ENCODE results near the gene CA7. TPM values are rescaled to one million over a fixed set of nuclear protein-coding genes. Genes with fewer than 3 reads are reported as not detected.

CA7 gene
- total and polyA plus RNA-seq, 4 donors, result not detected

DNA sequence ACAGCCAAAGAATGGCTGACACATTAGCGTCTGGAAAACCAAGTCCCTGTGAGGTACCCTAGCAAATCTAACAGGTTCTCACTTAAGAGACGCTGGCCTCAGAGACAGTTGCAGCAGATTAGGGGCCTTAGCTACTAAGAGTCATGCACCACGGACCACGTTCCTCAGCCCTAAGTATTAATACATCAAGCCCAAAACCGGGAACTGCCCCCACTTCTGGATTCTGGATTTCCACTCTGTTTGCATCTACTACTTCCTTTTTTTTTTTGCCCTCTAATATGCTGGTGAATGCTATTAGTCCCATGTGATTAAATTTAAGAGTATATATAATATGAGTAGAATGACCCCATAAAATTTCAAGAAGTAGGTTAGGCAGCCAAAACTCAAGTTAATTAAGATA lies 42.1 kb upstream of the CA7 start:
- Histone ChIP-seq H3K4me3 (ENCODE audit: low read depth in 1 of 3, low read length in 3 of 3) (no peak overlapping the region), H3K27ac (ENCODE audit: low read depth in 1 of 2, low read length in 2 of 2) (no peak overlapping the region), H3K4me1 (ENCODE audit: control insufficient read depth in 4 of 4, insufficient read depth in 4 of 4, low read length in 3 of 4) (no peaks in the 10 kb centered on the region), H3K27me3 (ENCODE audit: control insufficient read depth in 4 of 4, insufficient read depth in 4 of 4, low read length in 3 of 4) (no peaks in the 10 kb centered on the region), H3K9me3 (ENCODE audit: control insufficient read depth in 4 of 4, low read length in 3 of 4) (no peaks in the 10 kb centered on the region), H3K9ac (ENCODE audit: low read depth in 1 of 2, low read length in 2 of 2) (no peak overlapping the region), H3K36me3 (ENCODE audit: control insufficient read depth in 4 of 4, insufficient read depth in 3 of 4, low read depth in 1 of 4, low read length in 3 of 4) (peaks cover 3 to 40% (median 24%) of the 10 kb centered on the region in 4 donors)
- DNase-seq (ENCODE audit: low spot score), result no peak
- TF ChIP-seq HNF4G (IDR thresholded peaks at IDR 0.05), result no peak
- TF ChIP-seq RAD21 (IDR thresholded peaks at IDR 0.05), result no peak
- no peak for TF ChIP-seq EGR1 (IDR thresholded peaks at IDR 0.05; ENCODE audit: low read depth in 2 of 2)
- TF ChIP-seq GABPA (IDR thresholded peaks at IDR 0.05 in 1 of 2, conservative IDR thresholded peaks at IDR 0.05 in 1 of 2), result no peak
- no peak for TF ChIP-seq YY1 (IDR thresholded peaks at IDR 0.05)
- TF ChIP-seq TAF1 (conservative IDR thresholded peaks at IDR 0.05), result no peak
- no peak for TF ChIP-seq NR2F2 (IDR thresholded peaks at IDR 0.05)
- TF ChIP-seq FOXA1 (IDR thresholded peaks at IDR 0.05), result no peak
- TF ChIP-seq, protein P1, sequence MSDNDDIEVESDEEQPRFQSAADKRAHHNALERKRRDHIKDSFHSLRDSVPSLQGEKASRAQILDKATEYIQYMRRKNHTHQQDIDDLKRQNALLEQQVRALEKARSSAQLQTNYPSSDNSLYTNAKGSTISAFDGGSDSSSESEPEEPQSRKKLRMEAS (IDR thresholded peaks at IDR 0.05), result no peak
- TF ChIP-seq, protein P2, sequence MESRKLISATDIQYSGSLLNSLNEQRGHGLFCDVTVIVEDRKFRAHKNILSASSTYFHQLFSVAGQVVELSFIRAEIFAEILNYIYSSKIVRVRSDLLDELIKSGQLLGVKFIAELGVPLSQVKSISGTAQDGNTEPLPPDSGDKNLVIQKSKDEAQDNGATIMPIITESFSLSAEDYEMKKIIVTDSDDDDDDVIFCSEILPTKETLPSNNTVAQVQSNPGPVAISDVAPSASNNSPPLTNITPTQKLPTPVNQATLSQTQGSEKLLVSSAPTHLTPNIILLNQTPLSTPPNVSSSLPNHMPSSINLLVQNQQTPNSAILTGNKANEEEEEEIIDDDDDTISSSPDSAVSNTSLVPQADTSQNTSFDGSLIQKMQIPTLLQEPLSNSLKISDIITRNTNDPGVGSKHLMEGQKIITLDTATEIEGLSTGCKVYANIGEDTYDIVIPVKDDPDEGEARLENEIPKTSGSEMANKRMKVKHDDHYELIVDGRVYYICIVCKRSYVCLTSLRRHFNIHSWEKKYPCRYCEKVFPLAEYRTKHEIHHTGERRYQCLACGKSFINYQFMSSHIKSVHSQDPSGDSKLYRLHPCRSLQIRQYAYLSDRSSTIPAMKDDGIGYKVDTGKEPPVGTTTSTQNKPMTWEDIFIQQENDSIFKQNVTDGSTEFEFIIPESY (IDR thresholded peaks at IDR 0.05), result no peak
- WGBS, result 90% methylated on average over 5 of the region's 5 CpGs

DNA sequence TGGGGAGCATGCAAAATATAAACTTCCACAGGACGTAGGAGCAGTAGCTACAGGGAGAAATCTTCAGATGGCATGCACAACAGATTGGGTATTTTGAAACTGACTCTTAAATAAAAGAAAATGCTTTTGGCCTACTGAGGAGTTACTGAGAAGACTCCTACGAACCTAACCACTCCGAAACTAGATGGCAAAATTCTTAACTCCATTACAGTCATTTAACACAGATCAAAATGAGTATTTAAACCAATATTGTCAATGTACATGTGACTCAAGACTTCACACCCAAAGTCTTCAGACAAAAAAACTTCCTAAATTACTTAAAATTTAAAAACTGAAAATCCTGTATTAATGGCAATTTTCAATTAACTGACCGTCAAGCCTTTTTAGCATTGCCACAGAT lies 34.4 kb upstream of the CA7 start:
- Histone ChIP-seq H3K27ac (ENCODE audit: low read depth in 1 of 2, low read length in 2 of 2) (no peak overlapping the region), H3K4me3 (ENCODE audit: low read depth in 1 of 3, low read length in 3 of 3) (no peak overlapping the region), H3K9me3 (ENCODE audit: control insufficient read depth in 4 of 4, low read length in 3 of 4) (no peaks in the 10 kb centered on the region), H3K27me3 (ENCODE audit: control insufficient read depth in 4 of 4, insufficient read depth in 4 of 4, low read length in 3 of 4) (no peaks in the 10 kb centered on the region), H3K36me3 (ENCODE audit: control insufficient read depth in 4 of 4, insufficient read depth in 3 of 4, low read depth in 1 of 4, low read length in 3 of 4) (peaks cover under 1 to 57% (median 41%) of the 10 kb centered on the region in 4 donors), H3K9ac (ENCODE audit: low read depth in 1 of 2, low read length in 2 of 2) (no peak overlapping the region), H3K4me1 (ENCODE audit: control insufficient read depth in 4 of 4, insufficient read depth in 4 of 4, low read length in 3 of 4) (no peaks in the 10 kb centered on the region)
- no peak for TF ChIP-seq RXRA (IDR thresholded peaks at IDR 0.05)
- TF ChIP-seq SP1 (IDR thresholded peaks at IDR 0.05), result no peak
- no peak for TF ChIP-seq HNF4G (IDR thresholded peaks at IDR 0.05)
- TF ChIP-seq HNF4A (conservative IDR thresholded peaks at IDR 0.05), result no peak
- no peak for TF ChIP-seq FOXA2 (IDR thresholded peaks at IDR 0.05)
- WGBS, result 96% methylated on average over 4 of the region's 4 CpGs
- DNase-seq (ENCODE audit: low spot score), result no peak

DNA sequence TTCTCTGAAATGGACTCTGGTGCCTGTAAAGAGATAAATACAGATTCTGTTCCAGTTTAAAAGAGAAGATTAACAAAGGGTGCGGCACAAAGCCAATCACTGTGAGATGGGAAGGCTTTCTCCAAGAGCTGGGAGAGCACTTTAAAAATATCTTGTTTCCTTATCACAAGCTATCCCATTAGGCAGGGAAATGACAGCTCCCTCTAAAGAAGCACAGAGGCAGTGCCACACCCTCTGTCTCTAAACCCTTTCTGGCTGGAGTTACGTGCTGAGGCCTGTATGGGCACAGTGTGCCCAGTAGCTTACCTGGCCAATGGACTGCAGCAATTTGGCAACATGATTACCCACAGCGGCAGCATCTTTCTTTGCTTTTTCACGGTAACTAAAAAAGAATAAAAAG lies 33.8 kb upstream of the CA7 start:
- Histone ChIP-seq H3K9me3 (ENCODE audit: control insufficient read depth in 4 of 4, low read length in 3 of 4) (no peaks in the 10 kb centered on the region), H3K27me3 (ENCODE audit: control insufficient read depth in 4 of 4, insufficient read depth in 4 of 4, low read length in 3 of 4) (no peaks in the 10 kb centered on the region), H3K9ac (ENCODE audit: low read depth in 1 of 2, low read length in 2 of 2) (no peak overlapping the region), H3K36me3 (ENCODE audit: control insufficient read depth in 4 of 4, insufficient read depth in 3 of 4, low read depth in 1 of 4, low read length in 3 of 4) (peaks cover 0 to 51% (median 37%) of the 10 kb centered on the region in 4 donors), H3K4me1 (ENCODE audit: control insufficient read depth in 4 of 4, insufficient read depth in 4 of 4, low read length in 3 of 4) (no peaks in the 10 kb centered on the region), H3K4me3 (ENCODE audit: low read depth in 1 of 3, low read length in 3 of 3) (no peak overlapping the region), H3K27ac (ENCODE audit: low read depth in 1 of 2, low read length in 2 of 2) (no peak overlapping the region)
- 96% methylated on average over 4 of the region's 4 CpGs for WGBS
- TF ChIP-seq, protein P2 (IDR thresholded peaks at IDR 0.05), result no peak
- TF ChIP-seq EGR1 (IDR thresholded peaks at IDR 0.05; ENCODE audit: low read depth in 2 of 2) (no peak), YY1 (IDR thresholded peaks at IDR 0.05) (no peak), RXRA (IDR thresholded peaks at IDR 0.05) (no peak)
- TF ChIP-seq, protein P3, sequence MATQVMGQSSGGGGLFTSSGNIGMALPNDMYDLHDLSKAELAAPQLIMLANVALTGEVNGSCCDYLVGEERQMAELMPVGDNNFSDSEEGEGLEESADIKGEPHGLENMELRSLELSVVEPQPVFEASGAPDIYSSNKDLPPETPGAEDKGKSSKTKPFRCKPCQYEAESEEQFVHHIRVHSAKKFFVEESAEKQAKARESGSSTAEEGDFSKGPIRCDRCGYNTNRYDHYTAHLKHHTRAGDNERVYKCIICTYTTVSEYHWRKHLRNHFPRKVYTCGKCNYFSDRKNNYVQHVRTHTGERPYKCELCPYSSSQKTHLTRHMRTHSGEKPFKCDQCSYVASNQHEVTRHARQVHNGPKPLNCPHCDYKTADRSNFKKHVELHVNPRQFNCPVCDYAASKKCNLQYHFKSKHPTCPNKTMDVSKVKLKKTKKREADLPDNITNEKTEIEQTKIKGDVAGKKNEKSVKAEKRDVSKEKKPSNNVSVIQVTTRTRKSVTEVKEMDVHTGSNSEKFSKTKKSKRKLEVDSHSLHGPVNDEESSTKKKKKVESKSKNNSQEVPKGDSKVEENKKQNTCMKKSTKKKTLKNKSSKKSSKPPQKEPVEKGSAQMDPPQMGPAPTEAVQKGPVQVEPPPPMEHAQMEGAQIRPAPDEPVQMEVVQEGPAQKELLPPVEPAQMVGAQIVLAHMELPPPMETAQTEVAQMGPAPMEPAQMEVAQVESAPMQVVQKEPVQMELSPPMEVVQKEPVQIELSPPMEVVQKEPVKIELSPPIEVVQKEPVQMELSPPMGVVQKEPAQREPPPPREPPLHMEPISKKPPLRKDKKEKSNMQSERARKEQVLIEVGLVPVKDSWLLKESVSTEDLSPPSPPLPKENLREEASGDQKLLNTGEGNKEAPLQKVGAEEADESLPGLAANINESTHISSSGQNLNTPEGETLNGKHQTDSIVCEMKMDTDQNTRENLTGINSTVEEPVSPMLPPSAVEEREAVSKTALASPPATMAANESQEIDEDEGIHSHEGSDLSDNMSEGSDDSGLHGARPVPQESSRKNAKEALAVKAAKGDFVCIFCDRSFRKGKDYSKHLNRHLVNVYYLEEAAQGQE (IDR thresholded peaks at IDR 0.05), result no peak
- no peak for DNase-seq (ENCODE audit: low spot score)
